HepG2 (cell line): Measurements from ENCODE around the gene ECPAS. TPM values are rescaled to one million over a fixed set of nuclear protein-coding genes. Genes with fewer than 3 reads are reported as not detected.

Experiments
- AKNA ChIP-seq: sonication (generic); formaldehyde crosslinking; IDR thresholded peaks from 2 replicates; pipeline ENCODE4 v1.4.0; 2020; ENCODE audit warnings: missing genetic modification reagents, borderline replicate concordance
- ARNT2 ChIP-seq: sonication (generic); formaldehyde crosslinking; IDR thresholded peaks from 2 replicates; pipeline ENCODE4 v1.8.0; 2022; ENCODE audit warnings: mild to moderate bottlenecking, low read depth, missing genetic modification reagents, moderate library complexity
- CHD2 ChIP-seq: IDR thresholded peaks from 2 replicates; pipeline ENCODE4 v1.6.1; 2011; ENCODE audit warnings: low read depth, low read length, improper control_type of control experiment
- CREB1 ChIP-seq, 2 experiments: fragments of 450-650 bp in 1 of 2; IDR thresholded peaks; 2 replicates each; pipeline ENCODE4 v1.6.1; 2016 to 2017; ENCODE audit warnings: control low read depth in 1 of 2, mild to moderate bottlenecking in 1 of 2, missing compliant biosample characterization in 1 of 2, missing genetic modification characterization in 1 of 2
- FOXA1 ChIP-seq, 2 experiments: fragments of 450-650 bp in 1 of 2; sonication (generic) in 1 of 2; formaldehyde crosslinking in 1 of 2; IDR thresholded peaks; 2 replicates each; pipeline versions ENCODE4 v1.4.0 to v1.6.1; 2016 to 2020; ENCODE audit warnings: missing genetic modification reagents in 1 of 2
- KAT2B ChIP-seq: fragments of 150-350 bp; IDR thresholded peaks from 2 replicates; pipeline ENCODE4 v1.6.1; 2014; ENCODE audit warnings: low read depth, low read length, borderline replicate concordance
- MTA3 ChIP-seq: sonication (generic); formaldehyde crosslinking; IDR thresholded peaks from 2 replicates; pipeline ENCODE4 v1.4.0; 2020; ENCODE audit warnings: missing genetic modification reagents
- NFKB2 ChIP-seq: sonication (generic); formaldehyde crosslinking; IDR thresholded peaks from 2 replicates; pipeline ENCODE4 v1.4.0; 2020; ENCODE audit warnings: missing genetic modification reagents, borderline replicate concordance
- PAXIP1 ChIP-seq: sonication (generic); formaldehyde crosslinking; conservative IDR thresholded peaks from 2 replicates; pipeline ENCODE4 v1.4.0; 2020; ENCODE audit warnings: mild to moderate bottlenecking, missing genetic modification reagents, moderate library complexity
- SALL1 ChIP-seq: sonication (generic); formaldehyde crosslinking; IDR thresholded peaks from 2 replicates; pipeline ENCODE4 v1.8.0; 2022; ENCODE audit warnings: mild to moderate bottlenecking, missing genetic modification reagents
- YY1 ChIP-seq: IDR thresholded peaks from 2 replicates; pipeline ENCODE4 v1.6.1; 2011; ENCODE audit warnings: low read length, low read depth, moderate library complexity, mild to moderate bottlenecking; ENCODE audit not compliant: insufficient read depth, insufficient replicate concordance
- ZFAT ChIP-seq: sonication (generic); formaldehyde crosslinking; conservative IDR thresholded peaks from 2 replicates; pipeline ENCODE4 v1.8.1; 2023; ENCODE audit warnings: missing genetic modification reagents, inconsistent platforms
- ZKSCAN5 ChIP-seq: sonication (generic); formaldehyde crosslinking; IDR thresholded peaks from 2 replicates; pipeline ENCODE4 v1.5.1; 2020; ENCODE audit warnings: mild to moderate bottlenecking, missing genetic modification reagents
- ZNF33A ChIP-seq: sonication (generic); formaldehyde crosslinking; IDR thresholded peaks from 2 replicates; pipeline ENCODE4 v1.5.1; 2020; ENCODE audit warnings: missing genetic modification reagents, mild to moderate bottlenecking, moderate library complexity, borderline replicate concordance
- ZNF614 ChIP-seq: IDR thresholded peaks from 2 replicates; pipeline ENCODE4 v1.6.1; 2018; ENCODE audit warnings: missing biosample characterization, missing genetic modification reagents, inconsistent platforms, borderline replicate concordance
- polyA plus RNA-seq, 8 experiments: library from polyadenylated mRNA; depleted of rRNA in 3 of 8; stranded (reverse) in 7 of 8; unstranded in 1 of 8; fragments of >200 nt; fragmentation: Illumina TruSeq in 4 of 8; extraction: Trizol in 4 of 8; gene quantifications; 2 replicates each; pipeline versions ENCODE4 v1.2.1 to v1.2.3, GENCODE V29; 2011 to 2016; ENCODE audit warnings: low read depth in 4 of 8, missing spikeins in 1 of 8, mixed read lengths in 1 of 8; ENCODE audit not compliant: insufficient read depth in 1 of 8
- total RNA-seq, 5 experiments: library from RNA; depleted of rRNA; stranded (reverse); fragments of >200 nt; fragmentation: Illumina TruSeq; extraction: Trizol; gene quantifications; 2 replicates each; pipeline ENCODE4 v1.2.3, GENCODE V29; 2016; ENCODE audit warnings: low read depth in 1 of 5
- TF ChIP-seq, protein P1 (sequence below): sonication (generic); IDR thresholded peaks from 2 replicates; pipeline ENCODE4 v1.6.1; 2016; ENCODE audit warnings: low read depth, borderline replicate concordance
- TF ChIP-seq, protein P2 (sequence below): sonication (generic); formaldehyde crosslinking; conservative IDR thresholded peaks from 2 replicates; pipeline ENCODE4 v1.5.0; 2020; ENCODE audit warnings: missing genetic modification reagents

Gene ECPAS
- total and polyA plus RNA-seq, 2 of the 13 experiments (the other 11 are each of a cell fraction or from before 2014, with no cell fraction given), result 35.3 to 58.0 TPM

GRCh38 chr9:111482694-111483438 is 1.3 kb downstream of the ECPAS start (continued):
- TF ChIP-seq, protein P1, sequence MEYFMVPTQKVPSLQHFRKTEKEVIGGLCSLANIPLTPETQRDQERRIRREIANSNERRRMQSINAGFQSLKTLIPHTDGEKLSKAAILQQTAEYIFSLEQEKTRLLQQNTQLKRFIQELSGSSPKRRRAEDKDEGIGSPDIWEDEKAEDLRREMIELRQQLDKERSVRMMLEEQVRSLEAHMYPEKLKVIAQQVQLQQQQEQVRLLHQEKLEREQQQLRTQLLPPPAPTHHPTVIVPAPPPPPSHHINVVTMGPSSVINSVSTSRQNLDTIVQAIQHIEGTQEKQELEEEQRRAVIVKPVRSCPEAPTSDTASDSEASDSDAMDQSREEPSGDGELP, result no peak
- TF ChIP-seq AKNA (CRISPR knock-in tag), result no peak
- TF ChIP-seq ZNF614 (CRISPR knock-in tag), result 0 out of 2 replicates have a peak, but pooled peaks have one; percentile 18
- no peak for TF ChIP-seq MTA3
- TF ChIP-seq KAT2B, result no peak
- TF ChIP-seq ZKSCAN5, result no peak
- no peak for TF ChIP-seq YY1
- no peak for TF ChIP-seq ZNF33A
- TF ChIP-seq ARNT2 (CRISPR knock-in tag), result no peak
- no peak for TF ChIP-seq CREB1 (IDR thresholded peaks at IDR 0.05)
- TF ChIP-seq CREB1 (CRISPR knock-in tag; IDR thresholded peaks at IDR 0.05), result no peak; the same call in 1 of the 2 replicates
- no peak; the same call in 1 of the 2 replicates for TF ChIP-seq PAXIP1 (CRISPR knock-in tag)
- TF ChIP-seq, protein P2, sequence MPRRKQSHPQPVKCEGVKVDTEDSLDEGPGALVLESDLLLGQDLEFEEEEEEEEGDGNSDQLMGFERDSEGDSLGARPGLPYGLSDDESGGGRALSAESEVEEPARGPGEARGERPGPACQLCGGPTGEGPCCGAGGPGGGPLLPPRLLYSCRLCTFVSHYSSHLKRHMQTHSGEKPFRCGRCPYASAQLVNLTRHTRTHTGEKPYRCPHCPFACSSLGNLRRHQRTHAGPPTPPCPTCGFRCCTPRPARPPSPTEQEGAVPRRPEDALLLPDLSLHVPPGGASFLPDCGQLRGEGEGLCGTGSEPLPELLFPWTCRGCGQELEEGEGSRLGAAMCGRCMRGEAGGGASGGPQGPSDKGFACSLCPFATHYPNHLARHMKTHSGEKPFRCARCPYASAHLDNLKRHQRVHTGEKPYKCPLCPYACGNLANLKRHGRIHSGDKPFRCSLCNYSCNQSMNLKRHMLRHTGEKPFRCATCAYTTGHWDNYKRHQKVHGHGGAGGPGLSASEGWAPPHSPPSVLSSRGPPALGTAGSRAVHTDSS, result no peak
- no peak for TF ChIP-seq FOXA1 (IDR thresholded peaks at IDR 0.05)
- no peak for TF ChIP-seq FOXA1 (CRISPR knock-in tag; IDR thresholded peaks at IDR 0.05)
- no peak for TF ChIP-seq CHD2
- TF ChIP-seq ZFAT (CRISPR knock-in tag), result no peak
- peak; percentile 43; the same call in 1 of the 2 replicates for TF ChIP-seq SALL1
- no peak; the same call in 1 of the 2 replicates for TF ChIP-seq NFKB2
